GM21576 (cell line): Measurements from ENCODE around the gene ICA1.
"Not testable (repeated sequence)": the region's sequence is repeated elsewhere in the genome, so short reads cannot be mapped to it uniquely, and the experiment has no call there.

ENCODE experiments used
- ATAC-seq: cut with Tn5 transposase; IDR thresholded peaks from one replicate; pipeline ENCODE4 v1.9.1; 2021; ENCODE audit warnings: mild to moderate bottlenecking, moderate library complexity; ENCODE audit not compliant: unreplicated experiment

Gene ICA1

GRCh38 chr7:8263048-8263447 is 1.1 kb upstream of the ICA1 start:
- ATAC-seq, result no peak

GRCh38 chr7:8260871-8261694 is 884 bp downstream of the ICA1 start:
- peak; percentile 7 for ATAC-seq

DNA sequence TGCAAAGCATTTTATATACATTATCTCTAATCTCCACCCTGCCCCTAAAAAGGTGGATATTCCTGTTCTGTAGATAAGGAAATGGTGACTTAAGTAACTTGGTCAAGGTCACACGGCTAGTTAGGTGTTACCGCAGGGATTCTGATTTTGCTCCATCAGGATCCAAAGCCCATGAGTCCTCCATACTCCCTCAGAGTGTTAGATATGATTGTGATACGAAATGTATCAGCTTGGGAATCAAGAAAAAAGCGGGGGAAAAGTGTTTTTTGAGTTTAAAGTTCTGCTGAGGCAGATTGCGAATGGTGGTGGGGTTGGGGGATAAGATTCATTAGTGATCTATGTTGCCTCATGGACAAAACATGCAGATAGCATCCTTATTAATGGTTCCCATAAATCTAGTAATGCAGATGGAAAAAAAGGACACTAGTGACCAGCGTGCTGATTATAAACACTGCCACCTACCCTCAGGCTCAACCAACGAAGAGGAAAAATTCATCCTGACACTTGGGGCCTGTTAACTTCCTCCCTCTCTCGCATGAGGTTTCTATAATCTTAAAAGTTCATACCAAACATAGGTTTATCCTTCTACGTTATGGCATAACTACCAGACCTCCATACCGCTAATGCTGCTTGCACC is 2.3 kb downstream of the ICA1 start:
- ATAC-seq, result no peak

DNA sequence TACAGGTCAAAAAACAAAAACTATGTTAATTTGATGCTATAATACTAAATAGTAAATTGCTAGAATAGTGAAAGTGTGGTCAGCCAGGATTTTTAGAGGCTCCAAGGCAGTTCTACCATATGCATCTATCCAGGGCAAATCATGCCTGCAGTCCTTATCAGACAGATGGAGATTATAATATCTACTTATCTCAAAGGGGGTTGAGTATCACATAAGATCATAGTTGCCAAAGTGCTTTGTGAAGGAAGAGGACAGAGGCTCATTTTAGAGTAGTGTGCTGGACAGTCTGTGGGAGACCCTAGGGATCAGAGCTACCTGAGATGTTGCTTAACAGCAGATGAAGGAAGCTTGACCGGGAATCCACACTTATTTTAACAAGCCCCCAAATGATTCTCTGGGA is 3.2 kb downstream of the ICA1 start:
- ATAC-seq, result no peak

DNA sequence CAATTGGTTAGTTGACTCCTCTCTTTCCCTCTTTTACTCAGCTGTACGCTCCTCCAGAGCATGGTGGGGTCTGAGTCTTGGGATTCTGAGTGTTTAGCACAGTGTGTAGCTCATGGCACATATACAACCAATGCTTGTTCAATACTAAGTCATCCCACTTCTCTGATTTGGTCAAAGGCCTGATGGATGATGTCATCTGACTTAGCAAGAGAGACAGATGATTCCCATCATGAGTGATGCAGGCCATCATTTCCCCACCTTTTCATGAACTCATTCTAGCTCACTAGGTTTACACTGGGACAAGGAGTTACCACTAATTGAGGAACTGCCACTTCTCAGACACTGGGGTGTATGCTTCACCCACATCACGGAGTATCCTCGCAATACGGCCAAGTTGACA is 3.8 kb downstream of the ICA1 start:
- no peak for ATAC-seq

DNA sequence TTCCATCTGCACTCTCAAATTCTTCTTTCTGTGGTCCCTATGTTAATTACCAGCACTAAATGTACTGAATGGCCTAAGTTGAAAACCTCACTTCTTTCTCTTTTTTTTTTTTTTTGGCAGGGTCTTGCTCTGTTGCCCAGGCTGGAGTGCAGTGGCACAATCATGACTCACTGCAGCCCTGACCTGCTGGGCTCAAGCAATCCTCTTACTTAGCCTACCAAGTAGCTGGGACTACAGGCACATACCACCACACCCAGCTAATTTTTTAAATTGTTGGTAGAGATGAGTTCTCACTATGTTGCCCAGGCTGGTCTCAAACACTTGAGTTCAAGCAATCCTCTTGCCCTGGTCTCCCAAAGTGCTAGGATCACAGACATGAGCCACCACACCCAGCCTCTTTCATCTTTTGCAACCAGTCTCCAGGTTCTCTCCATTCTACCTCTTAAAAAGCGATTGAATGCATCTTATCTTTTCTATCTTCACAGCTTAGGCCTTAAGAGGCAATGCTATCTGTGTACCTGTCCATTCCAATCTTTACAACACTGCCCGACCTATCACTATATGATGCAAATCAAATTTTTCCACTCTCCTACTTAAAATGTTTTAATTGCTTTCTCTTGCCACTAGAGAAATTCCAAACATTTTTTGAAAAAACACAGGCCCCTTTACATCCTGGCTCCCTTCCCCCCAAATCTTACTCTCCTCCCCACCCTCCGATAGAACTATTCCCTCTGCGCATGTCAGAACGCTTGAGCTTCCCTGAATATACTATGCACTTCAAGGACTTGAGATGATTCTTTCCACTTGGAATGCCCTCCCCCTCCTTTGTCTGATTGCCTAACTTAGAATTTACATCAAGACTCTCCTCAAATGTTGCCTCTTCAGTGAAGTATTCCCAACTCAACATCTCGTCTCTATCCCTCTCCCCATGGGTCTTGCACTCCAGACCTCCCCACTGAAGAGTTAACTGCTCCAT is 6.0 kb downstream of the ICA1 start:
- no peak for ATAC-seq

- no peak for ATAC-seq
Measured at GRCh38 chr7:8254667-8255066, 7.3 kb downstream of the ICA1 start.

GRCh38 chr7:8254215-8254614 is 7.8 kb downstream of the ICA1 start:
- no peak for ATAC-seq

- no peak for ATAC-seq
Measured at GRCh38 chr7:8251195-8251594, 10.8 kb downstream of the ICA1 start.

DNA sequence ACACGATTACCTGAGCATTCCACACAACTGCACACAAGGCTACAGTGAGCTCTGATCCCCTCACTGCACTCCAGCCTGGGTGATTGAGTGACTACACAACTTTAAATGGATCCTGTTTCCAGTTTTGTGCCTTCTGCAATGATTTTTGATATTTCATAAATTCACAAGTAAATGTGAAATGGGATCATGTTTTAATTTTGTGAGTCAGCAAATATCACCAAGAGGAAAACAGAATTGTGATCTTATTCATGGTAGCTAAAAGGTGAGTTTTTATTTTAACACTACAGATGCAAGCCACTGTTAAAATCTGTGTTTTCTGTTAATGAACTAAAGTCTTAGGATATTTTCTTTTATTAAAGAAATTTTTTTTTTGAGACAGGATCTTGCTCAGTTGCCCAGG is 11.4 kb downstream of the ICA1 start:
- ATAC-seq, result no peak

DNA sequence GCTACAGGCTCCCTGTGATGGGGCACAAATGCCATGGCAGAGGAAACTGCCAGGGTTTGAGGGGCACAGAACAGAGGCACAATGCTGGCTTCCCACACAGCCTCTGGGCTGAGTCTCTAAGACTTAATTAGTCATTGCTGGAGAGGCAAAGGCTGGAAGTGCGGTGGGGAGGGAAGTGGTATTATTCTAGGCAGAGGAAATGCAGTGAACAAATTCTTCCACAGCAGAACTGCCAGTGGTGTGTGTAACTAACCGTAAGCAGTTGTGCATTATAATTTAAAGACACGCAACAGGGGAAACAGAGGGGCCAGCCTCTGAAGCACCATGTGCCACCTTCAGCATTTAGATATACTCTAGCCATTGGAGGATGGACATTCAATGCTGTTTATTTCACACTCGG is 12.8 kb downstream of the ICA1 start:
- ATAC-seq, result no peak

- no peak for ATAC-seq
Measured at GRCh38 chr7:8246020-8246419, 15.9 kb downstream of the ICA1 start.

GRCh38 chr7:8245032-8245431 is 16.9 kb downstream of the ICA1 start:
- not testable (repeated sequence) for ATAC-seq

DNA sequence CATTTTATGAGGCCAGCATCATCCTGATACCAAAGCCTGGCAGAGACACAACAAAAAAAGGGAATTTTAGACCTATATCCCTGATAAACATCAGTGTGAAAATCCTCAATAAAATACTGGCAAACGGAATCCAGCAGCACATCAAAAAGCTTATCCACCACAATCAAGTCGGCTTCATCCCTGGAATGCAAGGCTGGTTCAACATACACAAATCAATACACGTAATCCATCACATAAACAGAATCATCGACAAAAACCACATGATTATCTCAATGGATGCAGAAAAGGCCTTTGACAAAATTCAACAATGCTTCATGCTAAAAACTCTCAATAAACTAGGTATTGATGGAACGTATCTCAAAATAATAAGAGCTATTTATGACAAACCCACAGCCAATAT is 18.9 kb downstream of the ICA1 start:
- ATAC-seq, result not testable (repeated sequence)

GRCh38 chr7:8239702-8240362 is 22.1 kb downstream of the ICA1 start:
- not testable (repeated sequence) for ATAC-seq

DNA sequence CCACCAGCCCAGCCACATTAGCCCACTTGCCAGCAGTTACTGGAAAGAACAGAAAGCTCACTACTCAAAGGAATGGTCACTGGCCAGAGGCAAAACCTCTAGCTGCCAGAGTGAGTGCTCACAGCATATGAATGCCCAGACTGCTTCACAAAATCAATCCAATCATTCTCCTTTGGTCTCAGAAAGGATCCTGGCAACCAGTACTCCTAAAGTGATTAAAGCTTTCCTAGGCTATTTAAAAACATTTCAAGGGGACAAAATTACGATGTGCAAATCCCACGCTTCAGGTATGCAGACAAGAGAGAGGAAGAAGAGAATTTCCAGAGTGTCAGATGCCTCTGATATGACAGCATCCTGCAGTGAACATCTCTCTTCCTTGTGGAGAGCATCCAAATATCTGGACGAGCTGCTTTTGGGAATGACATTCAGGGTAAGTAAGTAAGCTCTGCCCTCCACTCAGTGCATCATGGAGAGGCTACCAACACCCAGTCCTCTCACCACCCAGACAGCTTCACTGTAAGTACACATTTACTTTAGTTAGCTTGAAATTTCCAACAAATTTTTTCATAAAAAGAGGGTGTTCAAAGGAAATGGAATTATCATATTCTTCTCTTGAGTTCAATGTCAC is 25.1 kb downstream of the ICA1 start:
- ATAC-seq, result no peak

GRCh38 chr7:8232999-8233847 is 28.7 kb downstream of the ICA1 start:
- ATAC-seq, result peak; percentile 67

- no peak for ATAC-seq
Measured at GRCh38 chr7:8229927-8230326, 32.0 kb downstream of the ICA1 start.
